Epithelial cell of proximal tubule (primary cell): Measurements from ENCODE around the gene TMEM154. TPM values are rescaled to one million over a fixed set of nuclear protein-coding genes. Genes with fewer than 3 reads are reported as not detected.

ENCODE experiments used
- DNase-seq: peaks from one replicate; pipeline ENCODE4 v3.0.0-alpha.2; 2011; ENCODE audit warnings: low read depth
- H3K4me3 ChIP-seq: 2 replicates; pipeline ENCODE4 v1.5.1; 2011; ENCODE audit warnings: low read depth, mild to moderate bottlenecking, low read length
- total RNA-seq: library from RNA; depleted of rRNA; stranded (reverse); fragments of >200 nt; gene quantifications from 2 replicates; pipeline ENCODE4 v1.2.3, GENCODE V29; 2015
- TF ChIP-seq, protein P1 (sequence below): conservative IDR thresholded peaks from 2 replicates; pipeline ENCODE4 v1.5.1; 2012; ENCODE audit warnings: low read depth, mild to moderate bottlenecking, low read length

TMEM154 gene
- total RNA-seq, 1 donor from 2014 or later, result 11.8 TPM

DNA sequence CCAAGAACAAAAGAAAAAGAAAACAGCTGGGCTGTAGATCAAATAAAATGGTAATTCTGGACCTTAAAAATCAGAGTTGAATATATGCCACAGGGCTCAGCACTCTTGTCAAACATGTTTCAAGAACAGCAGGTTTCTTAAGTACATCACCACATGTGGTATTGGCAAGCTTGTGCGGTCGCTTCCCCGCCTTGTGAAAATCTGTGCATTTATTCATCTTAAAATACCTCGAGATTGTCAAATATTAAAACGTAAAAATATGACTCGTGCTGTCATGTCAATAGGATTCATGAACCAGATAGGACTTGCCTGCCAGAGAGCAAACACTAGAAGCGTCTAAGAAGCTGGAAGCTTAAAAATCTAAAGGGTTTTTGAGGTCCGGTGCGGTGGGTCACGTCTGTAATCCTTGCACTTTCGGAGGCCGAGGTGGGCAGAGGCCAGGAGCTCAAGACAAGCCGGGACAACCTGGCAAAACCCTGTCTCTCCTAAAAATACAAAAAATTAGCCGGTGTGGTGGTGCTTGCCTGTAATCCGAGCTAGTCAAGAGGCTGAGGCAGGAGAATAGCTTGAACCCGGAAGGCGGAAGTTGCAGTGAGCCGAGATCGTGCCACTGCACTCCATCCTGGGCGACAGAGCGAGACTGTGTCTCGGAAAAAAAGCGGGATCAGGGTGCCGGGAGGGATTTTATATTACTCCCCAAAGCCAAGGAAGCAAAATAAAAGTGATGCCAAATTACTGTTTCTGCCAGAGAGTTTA, 40.2 kb upstream of the TMEM154 start:
- H3K4me3 ChIP-seq, result no peak overlapping the region
- TF ChIP-seq, protein P1, sequence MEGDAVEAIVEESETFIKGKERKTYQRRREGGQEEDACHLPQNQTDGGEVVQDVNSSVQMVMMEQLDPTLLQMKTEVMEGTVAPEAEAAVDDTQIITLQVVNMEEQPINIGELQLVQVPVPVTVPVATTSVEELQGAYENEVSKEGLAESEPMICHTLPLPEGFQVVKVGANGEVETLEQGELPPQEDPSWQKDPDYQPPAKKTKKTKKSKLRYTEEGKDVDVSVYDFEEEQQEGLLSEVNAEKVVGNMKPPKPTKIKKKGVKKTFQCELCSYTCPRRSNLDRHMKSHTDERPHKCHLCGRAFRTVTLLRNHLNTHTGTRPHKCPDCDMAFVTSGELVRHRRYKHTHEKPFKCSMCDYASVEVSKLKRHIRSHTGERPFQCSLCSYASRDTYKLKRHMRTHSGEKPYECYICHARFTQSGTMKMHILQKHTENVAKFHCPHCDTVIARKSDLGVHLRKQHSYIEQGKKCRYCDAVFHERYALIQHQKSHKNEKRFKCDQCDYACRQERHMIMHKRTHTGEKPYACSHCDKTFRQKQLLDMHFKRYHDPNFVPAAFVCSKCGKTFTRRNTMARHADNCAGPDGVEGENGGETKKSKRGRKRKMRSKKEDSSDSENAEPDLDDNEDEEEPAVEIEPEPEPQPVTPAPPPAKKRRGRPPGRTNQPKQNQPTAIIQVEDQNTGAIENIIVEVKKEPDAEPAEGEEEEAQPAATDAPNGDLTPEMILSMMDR, result no peak
- no peak for DNase-seq

DNA sequence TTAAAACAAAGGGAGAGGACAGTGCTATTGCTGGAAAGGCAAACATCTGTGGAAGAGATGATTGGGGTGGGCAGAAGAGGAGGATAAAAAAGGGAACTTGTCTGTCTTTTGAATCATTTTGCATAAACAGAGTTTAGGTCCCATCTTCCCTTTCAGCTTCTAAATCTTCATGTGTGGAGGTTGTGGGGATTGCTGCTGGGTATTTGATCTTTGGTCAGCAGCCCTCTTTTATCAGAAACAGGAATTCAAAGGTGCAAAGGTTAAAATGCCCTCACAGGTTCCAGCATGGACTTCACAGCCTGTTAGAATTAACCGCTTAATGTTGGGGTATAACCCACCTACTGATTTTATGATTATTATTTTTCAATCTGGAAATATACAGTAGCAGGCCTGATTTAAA, 39.5 kb upstream of the TMEM154 start:
- DNase-seq, result no peak
- TF ChIP-seq, protein P1, result no peak

GRCh38 chr4:152715076-152715475, 35.3 kb upstream of the TMEM154 start:
- no peak overlapping the region for H3K4me3 ChIP-seq
- TF ChIP-seq, protein P1, result no peak
- DNase-seq, result no peak

More for the DNA sequence above, 39.5 kb upstream of the TMEM154 start:
- H3K4me3 ChIP-seq, result no peak overlapping the region

DNA sequence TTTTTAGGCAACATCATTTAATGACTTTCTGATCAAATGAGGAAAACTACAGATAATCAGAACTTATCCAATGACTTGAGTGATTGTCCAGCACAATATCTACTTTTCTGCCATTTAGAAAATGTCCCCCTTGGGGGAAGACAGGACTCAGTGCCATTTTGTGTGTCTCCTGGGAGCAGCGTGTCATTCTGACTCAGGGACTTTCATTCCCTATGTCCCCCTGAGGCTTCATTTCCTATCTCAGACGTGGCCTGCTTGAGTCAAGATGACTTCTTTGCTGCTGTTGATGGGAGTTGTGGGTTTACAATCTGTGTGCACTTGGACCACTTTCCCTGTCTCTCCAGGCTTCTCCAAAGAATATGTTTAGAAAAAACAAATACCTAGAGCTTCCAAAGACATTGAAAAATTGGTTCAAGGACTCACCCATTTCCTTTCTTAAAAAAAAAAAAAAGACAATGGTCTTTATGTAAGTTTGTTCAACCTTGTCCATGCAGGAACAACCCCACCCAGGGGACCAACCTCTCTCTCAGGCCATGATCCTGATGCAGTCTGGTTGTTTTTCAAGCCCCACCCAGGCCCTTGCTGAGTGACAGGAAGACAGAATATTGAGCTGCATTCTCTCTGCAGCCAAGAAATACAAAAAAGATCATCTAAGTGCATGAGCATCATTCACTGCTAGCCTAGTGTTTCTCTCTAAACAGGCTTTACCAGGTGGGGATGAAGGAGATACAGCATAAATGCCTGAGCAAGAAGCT, 34.3 kb upstream of the TMEM154 start:
- TF ChIP-seq, protein P1, result no peak
- no peak overlapping the region for H3K4me3 ChIP-seq
- DNase-seq, result no peak

- no peak for DNase-seq
- H3K4me3 ChIP-seq, result no peak overlapping the region
These were observed 30.1 kb upstream of the TMEM154 start for GRCh38 chr4:152709675-152710438.

GRCh38 chr4:152708796-152709195, 29.0 kb upstream of the TMEM154 start:
- no peak for DNase-seq
- TF ChIP-seq, protein P1, result no peak
- no peak overlapping the region for H3K4me3 ChIP-seq

More at GRCh38 chr4:152709675-152710438, 30.1 kb upstream of the TMEM154 start:
- TF ChIP-seq, protein P1, result no peak
